Mesendoderm (in vitro differentiated cells): ENCODE results near the gene CREB1.

ENCODE experiments used
- DNase-seq: peaks from one replicate; pipeline ENCODE4 v3.0.0; 2013
- H2AK5ac ChIP-seq: 2 replicates; pipeline ENCODE4 v1.6.1; 2013; ENCODE audit warnings: low read length, inconsistent platforms
- H2BK120ac ChIP-seq: 2 replicates; pipeline ENCODE4 v1.6.1; 2013; ENCODE audit warnings: low read depth, mild to moderate bottlenecking, low read length, moderate library complexity, mixed read lengths
- H2BK15ac ChIP-seq: replicated peaks from 2 replicates; pipeline ENCODE4 v1.6.1; 2013; ENCODE audit warnings: low read depth, mild to moderate bottlenecking, moderate library complexity
- H2BK5ac ChIP-seq: 2 replicates; pipeline ENCODE4 v1.6.1; 2013; ENCODE audit warnings: low read length, inconsistent platforms
- H3K18ac ChIP-seq: 2 replicates; pipeline ENCODE4 v1.6.1; 2013; ENCODE audit warnings: mild to moderate bottlenecking, low read length, mixed read lengths
- H3K23ac ChIP-seq: one replicate; pipeline ENCODE4 v1.6.1; 2013; ENCODE audit warnings: low read length
- H3K27ac ChIP-seq: 2 replicates; pipeline ENCODE4 v1.5.1; 2013; ENCODE audit warnings: low read depth, mild to moderate bottlenecking, inconsistent platforms, low read length, moderate library complexity
- H3K27me3 ChIP-seq: 2 replicates; pipeline ENCODE4 v1.6.1; 2013; ENCODE audit warnings: low read length, control low read depth, mild to moderate bottlenecking, inconsistent platforms; ENCODE audit not compliant: insufficient read depth, poor library complexity
- H3K36me3 ChIP-seq: 2 replicates; pipeline ENCODE4 v1.6.1; 2013; ENCODE audit warnings: low read length, inconsistent platforms; ENCODE audit not compliant: control insufficient read depth, insufficient read depth
- H3K4ac ChIP-seq: one replicate; pipeline ENCODE4 v1.6.1; 2013; ENCODE audit warnings: low read depth, mild to moderate bottlenecking, low read length, moderate library complexity
- H3K4me1 ChIP-seq: 2 replicates; pipeline ENCODE4 v1.6.1; 2013; ENCODE audit warnings: low read depth, low read length, inconsistent platforms; ENCODE audit not compliant: control insufficient read depth
- H3K4me2 ChIP-seq: 2 replicates; pipeline ENCODE4 v1.6.1; 2013; ENCODE audit warnings: low read length
- H3K4me3 ChIP-seq: 2 replicates; pipeline ENCODE4 v1.5.1; 2013; ENCODE audit warnings: mild to moderate bottlenecking, low read length
- H3K56ac ChIP-seq: one replicate; pipeline ENCODE4 v1.6.1; 2013; ENCODE audit warnings: low read length
- H3K79me1 ChIP-seq: 2 replicates; pipeline ENCODE4 v1.6.1; 2013; ENCODE audit warnings: low read length, inconsistent platforms
- H3K79me2 ChIP-seq: 2 replicates; pipeline ENCODE4 v1.6.1; 2013; ENCODE audit warnings: mild to moderate bottlenecking, low read length; ENCODE audit not compliant: control insufficient read depth, insufficient read depth
- H3K9ac ChIP-seq: 2 replicates; pipeline ENCODE4 v1.6.1; 2013; ENCODE audit warnings: low read length, inconsistent platforms
- H4K5ac ChIP-seq: one replicate; pipeline ENCODE4 v1.6.1; 2013; ENCODE audit warnings: low read length
- H4K8ac ChIP-seq: one replicate; pipeline ENCODE4 v1.6.1; 2013; ENCODE audit warnings: low read depth, mild to moderate bottlenecking, control low read depth, low read length, moderate library complexity
- WGBS: extraction: QIAGEN DNeasy Blood & Tissue Kit; methylation state at CpG from one replicate; pipeline ENCODE4 v1.1.7; 2013; ENCODE audit warnings: low lambda C conversion rate, missing lambda C conversion rate; ENCODE audit not compliant: insufficient coverage; ENCODE audit errors: extremely low coverage; 5-methylcytosine and 5-hydroxymethylcytosine counted together

CREB1 gene

GRCh38 chr2:207498427-207498826 lies 31.3 kb upstream of the CREB1 start:
- no peak overlapping the region for H3K23ac ChIP-seq
- H3K4me3 ChIP-seq: no peak overlapping the region
- H3K27me3 ChIP-seq: no peaks in the 10 kb centered on the region
- no peaks in the 10 kb centered on the region for H3K79me1 ChIP-seq
- no peak overlapping the region for H2BK120ac ChIP-seq
- no peak for DNase-seq
- no CpG with 5 or more reads among the region's 4 CpGs for WGBS
- H3K56ac ChIP-seq: no peak overlapping the region
- H2BK15ac ChIP-seq: no peak overlapping the region
- no peak overlapping the region for H3K27ac ChIP-seq
- H4K5ac ChIP-seq: no peak overlapping the region
- H3K4me1 ChIP-seq: peaks cover 2% of the 10 kb centered on the region
- H2AK5ac ChIP-seq: no peak overlapping the region
- H3K4me2 ChIP-seq: no peak overlapping the region
- no peak overlapping the region for H4K8ac ChIP-seq
- H3K18ac ChIP-seq: no peak overlapping the region
- H2BK5ac ChIP-seq: no peak overlapping the region
- no peak overlapping the region for H3K9ac ChIP-seq
- H3K36me3 ChIP-seq: no peaks in the 10 kb centered on the region
- H3K79me2 ChIP-seq: no peaks in the 10 kb centered on the region
- H3K4ac ChIP-seq: no peak overlapping the region

GRCh38 chr2:207499114-207499513 lies 30.6 kb upstream of the CREB1 start:
- Histone ChIP-seq H3K4me3 (no peak overlapping the region), H3K56ac (no peak overlapping the region), H3K18ac (no peak overlapping the region), H3K4ac (no peak overlapping the region), H3K4me1 (peaks cover 6% of the 10 kb centered on the region), H3K9ac (no peak overlapping the region), H2BK120ac (no peak overlapping the region), H4K8ac (no peak overlapping the region), H3K27me3 (no peaks in the 10 kb centered on the region), H2BK15ac (no peak overlapping the region), H3K23ac (no peak overlapping the region), H3K27ac (no peak overlapping the region), H3K4me2 (no peak overlapping the region), H3K79me2 (no peaks in the 10 kb centered on the region), H3K36me3 (no peaks in the 10 kb centered on the region), H4K5ac (no peak overlapping the region), H2BK5ac (no peak overlapping the region), H3K79me1 (no peaks in the 10 kb centered on the region), H2AK5ac (no peak overlapping the region)
- WGBS: no CpG with 5 or more reads among the region's 1 CpG
- DNase-seq: no peak

- Histone ChIP-seq H2BK15ac (no peak overlapping the region), H3K18ac (no peak overlapping the region), H3K4ac (no peak overlapping the region), H3K4me1 (peaks cover 10% of the 10 kb centered on the region), H2AK5ac (no peak overlapping the region), H3K36me3 (no peaks in the 10 kb centered on the region), H3K4me3 (no peak overlapping the region), H3K27me3 (no peaks in the 10 kb centered on the region), H4K8ac (no peak overlapping the region), H3K9ac (no peak overlapping the region), H3K79me2 (no peaks in the 10 kb centered on the region), H4K5ac (no peak overlapping the region), H2BK5ac (no peak overlapping the region), H3K56ac (no peak overlapping the region), H2BK120ac (no peak overlapping the region), H3K27ac (no peak overlapping the region), H3K4me2 (no peak overlapping the region), H3K23ac (no peak overlapping the region), H3K79me1 (no peaks in the 10 kb centered on the region)
- WGBS: no CpG with 5 or more reads among the region's 7 CpGs
- no peak for DNase-seq
Observed at GRCh38 chr2:207501802-207502576, 27.8 kb upstream of the CREB1 start.

GRCh38 chr2:207502577-207503198 lies 27.1 kb upstream of the CREB1 start:
- no peak overlapping the region for H3K18ac ChIP-seq
- H3K4me1 ChIP-seq: peaks cover 10% of the 10 kb centered on the region
- H3K4me2 ChIP-seq: no peak overlapping the region
- no peak overlapping the region for H3K9ac ChIP-seq
- no peak overlapping the region for H3K27ac ChIP-seq
- no peak overlapping the region for H3K23ac ChIP-seq
- H3K79me1 ChIP-seq: no peaks in the 10 kb centered on the region
- H2BK5ac ChIP-seq: no peak overlapping the region
- no peak overlapping the region for H2AK5ac ChIP-seq
- no peaks in the 10 kb centered on the region for H3K79me2 ChIP-seq
- WGBS: no CpG with 5 or more reads among the region's 4 CpGs
- H2BK120ac ChIP-seq: no peak overlapping the region
- H4K8ac ChIP-seq: no peak overlapping the region
- no peak overlapping the region for H3K56ac ChIP-seq
- H3K36me3 ChIP-seq: no peaks in the 10 kb centered on the region
- H2BK15ac ChIP-seq: no peak overlapping the region
- H4K5ac ChIP-seq: no peak overlapping the region
- no peak overlapping the region for H3K4me3 ChIP-seq
- H3K27me3 ChIP-seq: no peaks in the 10 kb centered on the region
- H3K4ac ChIP-seq: no peak overlapping the region
- no peak for DNase-seq

GRCh38 chr2:207503234-207503633 lies 26.5 kb upstream of the CREB1 start:
- H4K8ac ChIP-seq: no peak overlapping the region
- H3K18ac ChIP-seq: no peak overlapping the region
- H2BK120ac ChIP-seq: no peak overlapping the region
- DNase-seq: no peak
- H3K9ac ChIP-seq: no peak overlapping the region
- no peak overlapping the region for H2BK5ac ChIP-seq
- no CpG with 5 or more reads among the region's 5 CpGs for WGBS
- H3K56ac ChIP-seq: no peak overlapping the region
- peaks cover 10% of the 10 kb centered on the region for H3K4me1 ChIP-seq
- H3K4me3 ChIP-seq: no peak overlapping the region
- H2BK15ac ChIP-seq: no peak overlapping the region
- H3K79me1 ChIP-seq: no peaks in the 10 kb centered on the region
- H3K36me3 ChIP-seq: no peaks in the 10 kb centered on the region
- no peak overlapping the region for H2AK5ac ChIP-seq
- no peak overlapping the region for H4K5ac ChIP-seq
- no peak overlapping the region for H3K23ac ChIP-seq
- no peak overlapping the region for H3K4ac ChIP-seq
- no peak overlapping the region for H3K4me2 ChIP-seq
- no peaks in the 10 kb centered on the region for H3K79me2 ChIP-seq
- no peaks in the 10 kb centered on the region for H3K27me3 ChIP-seq
- H3K27ac ChIP-seq: no peak overlapping the region
